Measurements from ENCODE around the gene C5orf22. TPM values are rescaled to one million over a fixed set of nuclear protein-coding genes. Genes with fewer than 3 reads are reported as not detected.

The C5orf22 gene
- total RNA-seq, 2 donors from 2014 or later = 15.5 to 16.6 TPM

DNA sequence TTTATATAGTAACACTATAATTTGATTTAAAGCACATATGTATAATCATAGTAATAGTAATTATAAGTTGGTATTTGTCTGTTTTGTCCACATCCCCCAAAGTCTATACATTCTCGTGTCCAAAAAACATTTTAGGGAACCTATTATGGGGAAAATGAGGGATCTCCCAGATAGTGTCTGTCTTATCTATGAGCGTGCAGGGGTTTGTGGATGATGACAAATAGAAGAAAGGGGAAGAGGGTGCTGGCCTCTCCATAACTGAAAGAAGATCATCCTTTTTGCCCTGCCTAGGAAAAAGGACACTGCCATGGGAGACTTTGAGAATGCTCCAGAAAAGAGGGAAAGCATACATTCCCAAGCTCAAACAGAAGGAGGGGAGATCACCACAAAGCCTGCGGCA is 45.3 kb downstream of the C5orf22 start:
- no peak for ATAC-seq
- Histone ChIP-seq H3K9me3 (no peaks in the 10 kb centered on the region), H3K4me3 (no peak overlapping the region), H3K27ac (no peak overlapping the region), H3K4me1 (no peaks in the 10 kb centered on the region), H3K27me3 (no peaks in the 10 kb centered on the region), H3K36me3 (replicated peaks in 1 of 2; ENCODE audit: insufficient read depth in 1 of 2, low read depth in 2 of 2) (no peaks in the 10 kb centered on the region)
- no peak for DNase-seq
- 58 to 62% methylated on average over 3 of the region's 3 CpGs for WGBS, 2 donors
- intact Hi-C loops (cut with DNase I) = no loop called here
- no peak for TF ChIP-seq POLR2A (IDR thresholded peaks at IDR 0.05)
- TF ChIP-seq CTCF (IDR thresholded peaks at IDR 0.05) = no peak

- H3K4me3 ChIP-seq = no peak overlapping the region
- no peak overlapping the region for H3K27ac ChIP-seq
- intact Hi-C loops (cut with DNase I) = no loop called here
- ATAC-seq (no peak), DNase-seq (no peak)
- no peaks in the 10 kb centered on the region for H3K27me3 ChIP-seq
- WGBS, 2 donors = 72 to 73% methylated on average over 2 of the region's 2 CpGs
- H3K36me3 ChIP-seq (replicated peaks in 1 of 2; ENCODE audit: insufficient read depth in 1 of 2, low read depth in 2 of 2) = no peaks in the 10 kb centered on the region
- H3K9me3 ChIP-seq = no peaks in the 10 kb centered on the region
- TF ChIP-seq CTCF (IDR thresholded peaks at IDR 0.05) (no peak), POLR2A (IDR thresholded peaks at IDR 0.05) (no peak)
- H3K4me1 ChIP-seq = no peaks in the 10 kb centered on the region
Measured at GRCh38 chr5:31579558-31579957, 47.5 kb downstream of the C5orf22 start.

GRCh38 chr5:31581498-31582099 is 49.5 kb downstream of the C5orf22 start:
- Histone ChIP-seq H3K4me3 (no peak overlapping the region), H3K27ac (no peak overlapping the region), H3K9me3 (no peaks in the 10 kb centered on the region), H3K27me3 (no peaks in the 10 kb centered on the region), H3K4me1 (no peaks in the 10 kb centered on the region), H3K36me3 (replicated peaks in 1 of 2; ENCODE audit: insufficient read depth in 1 of 2, low read depth in 2 of 2) (no peaks in the 10 kb centered on the region)
- 26 to 34% methylated on average over 3 of the region's 3 CpGs for WGBS, 2 donors
- intact Hi-C loops (cut with DNase I) = loop anchor here (10.0 kb wide), 1 partner anchor 493 kb away; no protein-coding TSS in a partner anchor
- ATAC-seq (no peak), DNase-seq (peak in 1 of 4 donors; percentile 7)
- TF ChIP-seq POLR2A (IDR thresholded peaks at IDR 0.05) (no peak), CTCF (IDR thresholded peaks at IDR 0.05) (peak; percentile 17 to 56 (median 44))

GRCh38 chr5:31583129-31583528 is 51.0 kb downstream of the C5orf22 start:
- ATAC-seq (no peak), DNase-seq (no peak)
- no peaks in the 10 kb centered on the region for H3K27me3 ChIP-seq
- no peak overlapping the region for H3K4me3 ChIP-seq
- no peak overlapping the region for H3K27ac ChIP-seq
- TF ChIP-seq POLR2A (IDR thresholded peaks at IDR 0.05) (no peak), CTCF (IDR thresholded peaks at IDR 0.05) (no peak)
- no peaks in the 10 kb centered on the region for H3K9me3 ChIP-seq
- H3K4me1 ChIP-seq = no peaks in the 10 kb centered on the region
- intact Hi-C loops (cut with DNase I) = loop anchor here (10.0 kb wide), 1 partner anchor 492 kb away; no protein-coding TSS in a partner anchor
- no peaks in the 10 kb centered on the region for H3K36me3 ChIP-seq (replicated peaks in 1 of 2; ENCODE audit: insufficient read depth in 1 of 2, low read depth in 2 of 2)
- WGBS, 2 donors = 77 to 79% methylated on average over 2 of the region's 2 CpGs
